PFSK-1 (cell line): ENCODE measurements around the gene LAMB1.

Experiments
- FOXP2 ChIP-seq: optimal IDR thresholded peaks from 2 replicates; pipeline ENCODE3; 2011; ENCODE audit warnings: borderline replicate concordance, control low read depth, inconsistent platforms; ENCODE audit not compliant: insufficient read depth; ENCODE audit errors: extremely low read length, extremely low read depth
- POLR2AphosphoS5 ChIP-seq: IDR thresholded peaks from 2 replicates; pipeline ENCODE4 v1.6.1; 2012; ENCODE audit warnings: low read depth, mild to moderate bottlenecking, control low read depth, low read length, moderate library complexity
- SIN3A ChIP-seq: IDR thresholded peaks from 2 replicates; pipeline ENCODE4 v1.6.1; 2012; ENCODE audit warnings: mild to moderate bottlenecking, low read length, moderate library complexity, borderline replicate concordance; ENCODE audit not compliant: insufficient read depth
- TAF1 ChIP-seq: IDR thresholded peaks from 2 replicates; pipeline ENCODE4 v1.6.1; 2012; ENCODE audit warnings: low read length, control low read depth, borderline replicate concordance; ENCODE audit not compliant: insufficient read depth
- TF ChIP-seq, protein P1 (sequence below), 2 experiments: IDR thresholded peaks; 2 replicates each; pipeline versions ENCODE4 v1.6.1 to v1.8.0; 2011 to 2012; ENCODE audit warnings: low read depth in 2 of 2, low read length in 2 of 2, control low read depth in 1 of 2, inconsistent platforms in 1 of 2, mild to moderate bottlenecking in 1 of 2, moderate library complexity in 1 of 2; ENCODE audit not compliant: insufficient read depth in 1 of 2

LAMB1 gene

GRCh38 chr7:107917763-107918651, 85.0 kb downstream of the LAMB1 start:
- TF ChIP-seq, protein P1, sequence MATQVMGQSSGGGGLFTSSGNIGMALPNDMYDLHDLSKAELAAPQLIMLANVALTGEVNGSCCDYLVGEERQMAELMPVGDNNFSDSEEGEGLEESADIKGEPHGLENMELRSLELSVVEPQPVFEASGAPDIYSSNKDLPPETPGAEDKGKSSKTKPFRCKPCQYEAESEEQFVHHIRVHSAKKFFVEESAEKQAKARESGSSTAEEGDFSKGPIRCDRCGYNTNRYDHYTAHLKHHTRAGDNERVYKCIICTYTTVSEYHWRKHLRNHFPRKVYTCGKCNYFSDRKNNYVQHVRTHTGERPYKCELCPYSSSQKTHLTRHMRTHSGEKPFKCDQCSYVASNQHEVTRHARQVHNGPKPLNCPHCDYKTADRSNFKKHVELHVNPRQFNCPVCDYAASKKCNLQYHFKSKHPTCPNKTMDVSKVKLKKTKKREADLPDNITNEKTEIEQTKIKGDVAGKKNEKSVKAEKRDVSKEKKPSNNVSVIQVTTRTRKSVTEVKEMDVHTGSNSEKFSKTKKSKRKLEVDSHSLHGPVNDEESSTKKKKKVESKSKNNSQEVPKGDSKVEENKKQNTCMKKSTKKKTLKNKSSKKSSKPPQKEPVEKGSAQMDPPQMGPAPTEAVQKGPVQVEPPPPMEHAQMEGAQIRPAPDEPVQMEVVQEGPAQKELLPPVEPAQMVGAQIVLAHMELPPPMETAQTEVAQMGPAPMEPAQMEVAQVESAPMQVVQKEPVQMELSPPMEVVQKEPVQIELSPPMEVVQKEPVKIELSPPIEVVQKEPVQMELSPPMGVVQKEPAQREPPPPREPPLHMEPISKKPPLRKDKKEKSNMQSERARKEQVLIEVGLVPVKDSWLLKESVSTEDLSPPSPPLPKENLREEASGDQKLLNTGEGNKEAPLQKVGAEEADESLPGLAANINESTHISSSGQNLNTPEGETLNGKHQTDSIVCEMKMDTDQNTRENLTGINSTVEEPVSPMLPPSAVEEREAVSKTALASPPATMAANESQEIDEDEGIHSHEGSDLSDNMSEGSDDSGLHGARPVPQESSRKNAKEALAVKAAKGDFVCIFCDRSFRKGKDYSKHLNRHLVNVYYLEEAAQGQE (IDR thresholded peaks at IDR 0.05; ENCODE audit: insufficient read depth in 1 of 2, low read depth in 2 of 2, low read length in 2 of 2), result no peak
- no peak for TF ChIP-seq SIN3A
- no peak for TF ChIP-seq TAF1

DNA sequence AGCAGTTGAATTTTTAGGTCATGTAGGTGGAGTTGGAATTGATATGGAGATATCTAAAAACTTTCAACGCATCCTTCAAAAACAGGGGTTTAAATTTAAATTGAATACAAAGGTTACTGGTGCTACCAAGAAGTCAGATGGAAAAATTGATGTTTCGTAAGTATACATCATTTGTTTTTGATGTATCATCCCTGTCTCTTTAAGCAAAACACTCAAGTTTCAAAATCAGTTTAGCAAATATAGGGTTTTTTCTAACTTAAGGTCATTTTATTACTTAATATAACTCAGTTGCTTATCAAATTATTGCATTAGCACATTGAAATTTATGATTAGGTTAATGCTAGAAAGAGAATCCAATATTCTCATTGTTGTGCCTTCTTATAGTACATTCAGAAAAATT, 87.4 kb downstream of the LAMB1 start:
- TF ChIP-seq, protein P1 (IDR thresholded peaks at IDR 0.05; ENCODE audit: insufficient read depth in 1 of 2, low read depth in 2 of 2, low read length in 2 of 2), result no peak
- TF ChIP-seq TAF1, result no peak
- no peak for TF ChIP-seq POLR2AphosphoS5
- TF ChIP-seq SIN3A, result no peak
- TF ChIP-seq FOXP2, result no peak

GRCh38 chr7:107914831-107915230, 88.1 kb downstream of the LAMB1 start:
- TF ChIP-seq FOXP2, result no peak
- TF ChIP-seq, protein P1 (IDR thresholded peaks at IDR 0.05; ENCODE audit: insufficient read depth in 1 of 2, low read depth in 2 of 2, low read length in 2 of 2), result no peak
- no peak for TF ChIP-seq POLR2AphosphoS5
- no peak for TF ChIP-seq TAF1
- TF ChIP-seq SIN3A, result no peak

DNA sequence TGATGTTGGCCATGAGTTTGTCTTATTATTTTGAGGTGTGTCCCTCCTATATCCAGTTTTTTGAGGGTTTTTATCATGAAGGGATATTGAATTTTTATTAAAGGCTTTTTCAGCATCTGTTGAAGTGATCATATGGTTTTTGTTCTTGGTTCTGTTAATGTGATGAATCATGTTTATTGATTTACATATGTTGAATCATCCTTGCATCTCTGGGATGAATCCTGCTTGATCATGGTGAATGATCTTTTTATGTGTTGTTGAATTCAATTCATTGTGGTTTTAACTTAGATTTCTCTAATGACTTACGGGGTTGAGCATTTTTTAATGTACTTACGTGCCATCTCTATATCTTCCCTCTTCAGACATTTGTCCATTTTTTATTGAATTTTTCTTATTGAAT, 89.1 kb downstream of the LAMB1 start:
- TF ChIP-seq POLR2AphosphoS5, result no peak
- TF ChIP-seq SIN3A, result no peak
- TF ChIP-seq TAF1, result no peak
- no peak for TF ChIP-seq FOXP2
- TF ChIP-seq, protein P1 (IDR thresholded peaks at IDR 0.05; ENCODE audit: insufficient read depth in 1 of 2, low read depth in 2 of 2, low read length in 2 of 2), result no peak
